Chondrocyte (in vitro differentiated cells): ENCODE data around the gene PBX1. TPM values are rescaled to one million over a fixed set of nuclear protein-coding genes. Genes with fewer than 3 reads are reported as not detected.
A peak's percentile ranks its signal among the peaks of the same experiment; 100 is the strongest.

Experiments
- DNase-seq: peaks from one replicate; pipeline ENCODE4 v3.0.0; 2021; ENCODE audit warnings: mixed read lengths, low spot score
- H3K27ac Mint-ChIP-seq: one replicate; pipeline ENCODE4 v1.8.0; 2021; ENCODE audit warnings: mild to moderate bottlenecking, moderate library complexity, mixed read lengths; ENCODE audit not compliant: unreplicated experiment
- H3K27me3 Mint-ChIP-seq: 2 replicates; pipeline ENCODE4 v1.8.0; 2021; ENCODE audit warnings: low read depth, mixed read lengths
- H3K36me3 Mint-ChIP-seq: 2 replicates; pipeline ENCODE4 v1.8.0; 2021; ENCODE audit warnings: low read depth, mixed read lengths
- H3K4me1 Mint-ChIP-seq: 2 replicates; pipeline ENCODE4 v1.8.0; 2021; ENCODE audit warnings: low read depth, mild to moderate bottlenecking, mixed read lengths
- H3K4me3 Mint-ChIP-seq: one replicate; pipeline ENCODE4 v1.8.0; 2021; ENCODE audit warnings: mild to moderate bottlenecking, moderate library complexity, mixed read lengths; ENCODE audit not compliant: unreplicated experiment
- H3K9me3 Mint-ChIP-seq: 2 replicates; pipeline ENCODE4 v1.8.0; 2021; ENCODE audit warnings: low read depth, mixed read lengths
- CTCF ChIP-seq: fragments of 200-600 bp; sonication (generic); IDR thresholded peaks from 2 replicates; pipeline ENCODE4 v1.5.0; 2021; ENCODE audit warnings: antibody characterized with exemption, mild to moderate bottlenecking, moderate library complexity
- total RNA-seq: library from RNA; stranded (reverse); gene quantifications from 3 replicates; pipeline ENCODE4 v1.2.1, GENCODE V29; 2021

Gene PBX1
- total RNA-seq, 1 donor from 2014 or later = 23.0 TPM

GRCh38 chr1:164561472-164561871 lies 2.5 kb downstream of the PBX1 start:
- Mint-ChIP-seq H3K27ac (peak overlapping the region; percentile 96), H3K36me3 (no peaks in the 10 kb centered on the region), H3K27me3 (no peaks in the 10 kb centered on the region), H3K4me3 (peak overlapping the region; percentile 98), H3K4me1 (peaks cover 50% of the 10 kb centered on the region), H3K9me3 (no peaks in the 10 kb centered on the region)
- no peak for TF ChIP-seq CTCF
- DNase-seq = no peak

GRCh38 chr1:164562061-164562460 lies 3.1 kb downstream of the PBX1 start:
- Mint-ChIP-seq H3K4me1 (peaks cover 50% of the 10 kb centered on the region), H3K27me3 (no peaks in the 10 kb centered on the region), H3K36me3 (peaks cover 3% of the 10 kb centered on the region), H3K27ac (no peak overlapping the region), H3K9me3 (no peaks in the 10 kb centered on the region), H3K4me3 (peak overlapping the region; percentile 17)
- TF ChIP-seq CTCF = no peak
- no peak for DNase-seq

- no peaks in the 10 kb centered on the region for H3K27me3 Mint-ChIP-seq
- H3K4me1 Mint-ChIP-seq = peaks cover 50% of the 10 kb centered on the region
- no peak for TF ChIP-seq CTCF
- no peaks in the 10 kb centered on the region for H3K9me3 Mint-ChIP-seq
- DNase-seq = no peak
- peak overlapping the region; percentile 25 for H3K4me3 Mint-ChIP-seq
- H3K27ac Mint-ChIP-seq = peak overlapping the region; percentile 8
- H3K36me3 Mint-ChIP-seq = peaks cover 4% of the 10 kb centered on the region
Observed at GRCh38 chr1:164562511-164562910, 3.5 kb downstream of the PBX1 start.

- Mint-ChIP-seq H3K4me3 (no peak overlapping the region), H3K9me3 (no peaks in the 10 kb centered on the region), H3K27ac (no peak overlapping the region), H3K36me3 (peaks cover 6% of the 10 kb centered on the region), H3K4me1 (peaks cover 48% of the 10 kb centered on the region), H3K27me3 (no peaks in the 10 kb centered on the region)
- TF ChIP-seq CTCF = no peak
- no peak for DNase-seq
Observed at GRCh38 chr1:164562947-164563520, 4.0 kb downstream of the PBX1 start.

- no peak for DNase-seq
- Mint-ChIP-seq H3K9me3 (no peaks in the 10 kb centered on the region), H3K4me1 (peaks cover 42% of the 10 kb centered on the region), H3K27me3 (no peaks in the 10 kb centered on the region), H3K4me3 (no peak overlapping the region), H3K36me3 (peaks cover 6% of the 10 kb centered on the region), H3K27ac (no peak overlapping the region)
- TF ChIP-seq CTCF = no peak
Observed at GRCh38 chr1:164563721-164564360, 4.9 kb downstream of the PBX1 start.
